Neural progenitor cell (in vitro differentiated cells): ENCODE results near the gene SLAMF8.

ENCODE experiments used
- CTCF ChIP-seq: fragments of 200-600 bp; sonication (generic); IDR thresholded peaks from 2 replicates; pipeline ENCODE4 v1.5.1; 2017; ENCODE audit warnings: antibody characterized with exemption, mild to moderate bottlenecking
- EZH2 ChIP-seq: fragments of 200-600 bp; sonication (generic); IDR thresholded peaks from 2 replicates; pipeline ENCODE4 v1.6.1; 2017; ENCODE audit warnings: antibody characterized with exemption, mild to moderate bottlenecking, moderate library complexity
- EZH2phosphoT487 ChIP-seq: fragments of 200-600 bp; sonication (generic); IDR thresholded peaks from 2 replicates; pipeline ENCODE4 v1.6.1; 2017; ENCODE audit warnings: antibody characterized with exemption

GRCh38 chr1:159829273-159829634 is 2.6 kb downstream of the SLAMF8 start:
- TF ChIP-seq EZH2, result no peak
- TF ChIP-seq CTCF, result peak; percentile 67
- no peak for TF ChIP-seq EZH2phosphoT487
